ENCODE results near the gene CCDC91.
A peak's percentile ranks its signal among the peaks of the same experiment; 100 is the strongest.
"Not testable (repeated sequence)": the region's sequence is repeated elsewhere in the genome, so short reads cannot be mapped to it uniquely, and the experiment has no call there.

The CCDC91 gene

DNA sequence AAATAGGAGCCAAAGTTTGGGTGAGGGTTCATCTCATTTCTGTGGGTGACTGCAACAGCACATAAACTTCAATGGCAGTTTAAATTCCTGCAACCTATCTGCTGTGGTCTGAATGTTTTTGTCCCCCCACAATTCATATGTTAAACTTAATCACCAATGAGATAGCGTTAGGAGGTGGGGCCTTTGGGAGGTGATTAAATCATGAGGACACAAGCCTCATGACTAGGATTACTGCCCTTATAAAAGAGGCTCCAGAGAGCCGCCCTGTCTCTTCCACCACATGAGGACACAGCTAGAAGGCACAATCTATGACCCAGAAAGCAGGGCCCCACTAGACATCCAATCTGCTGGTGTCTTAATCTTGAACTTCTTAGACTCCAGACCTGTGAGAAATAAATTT is 3.8 kb upstream of the CCDC91 start:
- no peak for DNase-seq

DNA sequence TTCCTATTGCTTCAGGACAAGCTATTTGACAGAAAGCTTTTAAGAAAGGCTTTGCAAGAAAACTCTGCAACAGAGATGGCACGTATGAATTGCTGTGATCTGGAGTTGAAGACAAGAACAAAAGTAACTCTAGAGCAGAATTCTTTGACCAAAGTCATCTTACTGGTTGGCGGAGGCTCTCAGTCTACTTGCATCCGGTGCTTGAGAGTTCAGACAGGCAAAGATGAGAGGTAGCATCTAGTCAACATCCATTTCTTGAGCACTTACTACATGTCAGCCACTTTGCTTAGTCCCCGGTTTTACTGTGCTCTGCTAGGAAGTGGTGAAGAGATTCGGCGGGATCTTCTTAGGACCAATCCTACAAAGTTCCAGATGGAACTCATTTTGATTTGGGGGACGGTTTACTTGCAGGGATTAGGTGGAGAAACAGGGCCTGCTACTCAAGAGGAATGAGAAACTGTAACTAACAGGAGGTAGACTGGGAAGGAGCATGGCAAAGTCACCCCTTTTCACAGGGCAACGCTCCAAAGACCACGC is 404 bp upstream of the CCDC91 start:
- DNase-seq = no peak

DNA sequence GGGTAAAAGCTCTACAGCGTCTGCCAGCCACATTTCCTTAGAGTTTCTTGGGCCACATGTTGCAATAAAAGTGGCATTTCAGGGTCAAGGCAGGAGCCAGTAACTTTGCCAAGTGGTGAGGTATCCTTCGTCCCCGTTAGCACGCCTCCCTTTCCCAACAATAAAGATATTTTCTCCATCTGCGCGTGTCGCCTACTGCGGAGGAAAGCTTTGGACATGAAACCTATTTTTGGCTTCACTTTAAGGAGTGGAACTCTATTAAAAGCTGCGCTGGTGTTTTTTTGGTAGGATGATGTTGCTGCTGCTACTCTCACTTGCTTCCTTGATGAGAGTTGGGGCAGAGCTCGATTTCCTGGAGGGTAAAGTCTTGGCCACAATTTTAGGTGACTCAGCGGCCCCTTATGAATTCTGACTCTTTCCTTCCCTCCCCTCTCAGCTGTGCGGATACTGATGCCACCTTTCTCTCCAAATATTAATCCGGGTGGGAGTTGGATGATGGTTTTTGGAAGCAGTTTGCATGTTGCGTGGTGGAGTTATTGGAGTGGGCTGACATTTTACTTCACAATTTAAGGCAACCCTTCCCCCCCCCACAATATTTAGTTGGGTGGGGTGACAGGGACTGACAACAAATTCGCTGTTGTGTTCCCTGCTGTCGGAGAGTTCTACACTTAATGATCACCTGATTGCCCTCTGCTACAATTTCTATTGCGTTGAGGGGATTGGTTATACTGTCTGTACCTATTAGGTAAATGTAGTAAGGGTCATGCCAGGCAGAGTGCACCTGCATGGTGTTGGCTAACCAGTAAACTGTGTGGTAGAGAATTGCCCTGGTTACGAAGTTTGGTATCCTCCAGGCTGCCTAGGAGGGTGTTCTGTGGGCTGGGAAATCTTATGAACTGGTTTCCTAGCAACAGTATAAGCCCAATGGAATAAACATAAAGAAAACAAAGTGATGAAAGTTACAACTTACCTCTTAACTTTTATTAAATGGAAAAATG is 1.1 kb downstream of the CCDC91 start:
- peak; percentile 66 for DNase-seq

DNA sequence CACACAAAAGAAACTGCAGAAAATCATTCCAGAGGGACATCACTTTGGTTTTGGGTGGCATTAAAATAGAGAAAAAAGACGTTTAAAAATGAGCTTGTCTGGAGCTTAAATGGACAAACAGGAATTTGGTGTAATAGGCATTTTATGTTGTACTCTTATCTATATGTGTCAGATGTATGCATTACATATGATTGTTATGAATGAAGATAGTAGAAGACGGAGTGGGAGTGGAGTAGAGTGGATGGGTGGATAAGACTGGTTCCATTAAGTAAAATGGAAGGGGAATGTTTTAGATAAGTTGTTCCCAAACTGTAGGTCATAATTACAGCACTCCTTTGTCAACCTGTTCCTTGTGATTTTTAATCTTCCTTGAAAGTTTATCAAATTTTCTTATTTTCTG is 1.9 kb downstream of the CCDC91 start:
- no peak for DNase-seq

DNA sequence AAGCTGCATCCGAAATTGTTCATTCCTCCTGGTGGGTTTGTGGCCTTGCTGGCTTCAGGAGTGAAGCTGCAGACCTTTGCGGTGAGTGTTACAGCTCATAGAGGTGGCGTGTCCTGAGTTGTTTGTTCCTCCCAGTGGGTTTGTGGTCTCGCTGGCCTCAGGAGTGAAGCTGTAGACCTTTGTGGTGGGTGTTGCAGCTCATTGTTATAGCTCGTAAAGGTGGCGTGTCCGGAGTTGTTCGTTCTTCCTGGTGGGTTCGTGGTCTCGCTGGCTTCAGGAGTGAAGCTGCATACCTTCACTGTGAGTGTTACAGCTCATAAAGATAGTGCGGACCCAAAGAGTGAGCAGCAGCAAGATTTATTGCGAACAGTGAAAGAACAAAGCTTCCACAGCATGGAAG is 4.4 kb downstream of the CCDC91 start:
- DNase-seq = not testable (repeated sequence)

DNA sequence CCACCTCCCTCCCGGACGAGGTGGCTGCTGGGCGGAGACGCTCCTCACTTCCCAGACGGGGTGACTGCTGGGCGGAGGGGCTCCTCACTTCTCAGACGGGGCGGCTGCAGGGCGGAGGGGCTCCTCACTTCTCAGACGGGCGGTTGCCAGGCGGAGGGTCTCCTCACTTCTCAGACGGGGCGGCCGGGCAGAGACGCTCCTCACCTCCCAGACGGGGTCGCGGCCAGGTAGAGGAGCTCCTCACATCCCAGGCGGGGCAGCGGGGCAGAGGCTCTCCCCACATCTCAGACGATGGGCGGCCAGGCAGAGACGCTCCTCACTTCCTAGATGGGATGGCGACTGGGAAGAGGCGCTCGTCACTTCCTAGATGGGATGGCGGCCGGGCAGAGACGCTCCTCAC is 10.9 kb downstream of the CCDC91 start:
- DNase-seq = not testable (repeated sequence)

DNA sequence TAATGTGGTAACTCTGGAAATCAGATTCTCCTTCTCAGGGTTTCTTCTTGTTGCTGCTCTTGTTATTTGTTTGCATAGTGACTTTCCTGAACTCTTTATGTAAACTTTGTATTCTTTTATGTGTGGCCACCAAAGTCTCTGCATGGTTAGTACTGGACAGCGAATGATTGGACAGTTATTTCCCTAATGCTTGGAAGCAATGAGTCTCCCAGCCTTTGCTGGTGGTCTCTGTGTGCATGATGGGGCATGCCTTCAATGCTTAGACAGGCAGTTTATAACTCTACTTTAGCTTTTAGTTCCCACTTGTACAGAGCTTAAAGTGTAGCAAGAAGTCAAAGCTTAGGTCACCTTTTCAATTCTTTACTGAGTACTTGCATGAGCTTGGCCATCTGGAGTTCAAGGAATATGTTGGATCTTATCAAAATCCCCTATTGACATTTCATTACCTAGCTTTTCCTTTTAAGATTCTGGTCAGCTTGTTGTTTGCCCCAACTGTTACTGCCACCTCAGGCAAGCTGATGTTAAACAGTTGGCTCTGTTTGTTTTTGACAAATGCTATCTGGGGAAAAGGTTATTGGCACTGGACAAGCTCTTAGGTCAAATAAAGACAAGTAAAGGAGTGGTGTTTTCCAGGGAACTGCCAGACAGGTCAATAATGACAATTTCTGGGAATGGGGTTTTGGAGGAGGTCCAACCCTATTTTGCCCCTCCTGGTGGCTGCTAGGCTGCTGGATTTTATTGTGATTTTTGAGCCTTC is 12.3 kb downstream of the CCDC91 start:
- DNase-seq = no peak

DNA sequence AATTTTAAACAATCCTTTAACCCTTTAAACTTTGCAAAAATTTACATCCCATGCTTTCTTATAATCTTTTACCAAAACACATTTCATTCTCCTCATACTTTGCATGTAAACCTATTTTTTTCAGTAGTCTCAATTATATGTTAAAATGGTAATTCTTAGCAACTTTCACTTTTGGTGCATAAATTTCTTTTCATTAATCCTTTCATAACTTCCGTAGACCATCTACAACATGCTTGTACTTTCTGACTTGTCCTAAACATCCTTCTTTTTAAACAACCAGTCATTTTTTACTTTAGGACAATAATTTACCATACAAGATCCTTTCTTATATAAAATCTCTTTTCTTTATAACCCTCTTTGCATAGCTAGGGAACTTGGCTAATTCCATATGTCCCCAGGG is 19.5 kb downstream of the CCDC91 start:
- DNase-seq = peak; percentile 22

DNA sequence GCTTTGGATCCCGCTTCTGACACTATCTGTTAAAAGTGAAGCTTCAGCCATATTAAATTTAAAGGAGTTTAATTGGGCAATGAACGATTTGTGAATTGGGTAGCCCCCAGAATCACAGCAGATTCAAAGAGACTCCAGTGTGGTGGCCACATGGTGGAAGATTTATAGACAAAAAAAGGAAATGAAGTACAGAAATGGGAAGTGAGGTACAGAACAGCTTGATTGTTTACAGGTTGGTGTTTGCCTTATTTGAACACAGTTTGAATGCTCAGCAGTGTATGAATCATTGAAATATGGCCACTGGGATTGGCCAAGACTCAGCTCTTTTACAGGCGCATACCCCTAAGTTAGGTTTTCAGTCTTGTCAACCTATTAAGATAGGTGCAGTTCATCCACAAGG is 21.9 kb downstream of the CCDC91 start:
- DNase-seq = no peak

DNA sequence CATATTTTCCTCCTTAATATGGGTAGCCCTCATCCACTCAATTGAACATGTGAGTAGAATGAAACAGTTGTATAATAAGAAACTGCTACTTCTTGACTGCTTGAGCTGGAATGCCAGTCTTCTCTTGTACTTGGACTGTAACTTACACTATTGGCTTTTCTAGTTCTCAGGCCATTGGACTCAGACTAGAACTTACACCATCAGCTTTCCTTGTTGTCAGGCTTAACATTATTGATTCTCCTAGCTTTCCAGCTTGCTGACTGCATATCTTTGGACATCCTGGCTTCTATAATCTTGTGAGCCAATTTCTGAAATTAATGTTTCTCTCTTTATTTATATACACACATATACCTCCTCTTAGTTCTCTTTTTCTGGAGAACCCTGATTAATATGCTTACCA is 24.8 kb downstream of the CCDC91 start:
- DNase-seq = no peak

DNA sequence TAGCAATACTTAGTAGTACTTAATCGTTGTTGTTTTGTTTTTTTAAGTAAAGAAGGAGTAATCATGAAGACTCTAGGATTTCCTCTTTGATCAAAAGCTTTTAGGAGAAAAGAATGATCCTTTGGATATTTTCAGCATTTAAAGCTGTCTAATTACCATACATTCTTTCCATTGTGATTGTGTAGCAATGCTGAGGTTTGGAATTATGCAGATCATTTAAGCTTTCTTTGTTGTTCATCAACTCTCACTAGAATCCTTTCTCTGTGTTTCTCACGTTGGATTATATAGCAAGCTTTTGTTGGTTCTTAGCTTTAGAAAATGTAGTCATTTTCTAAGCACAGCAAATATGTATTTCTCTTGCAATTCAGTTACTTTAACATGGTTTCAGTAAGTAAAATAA is 25.8 kb downstream of the CCDC91 start:
- no peak for DNase-seq

DNA sequence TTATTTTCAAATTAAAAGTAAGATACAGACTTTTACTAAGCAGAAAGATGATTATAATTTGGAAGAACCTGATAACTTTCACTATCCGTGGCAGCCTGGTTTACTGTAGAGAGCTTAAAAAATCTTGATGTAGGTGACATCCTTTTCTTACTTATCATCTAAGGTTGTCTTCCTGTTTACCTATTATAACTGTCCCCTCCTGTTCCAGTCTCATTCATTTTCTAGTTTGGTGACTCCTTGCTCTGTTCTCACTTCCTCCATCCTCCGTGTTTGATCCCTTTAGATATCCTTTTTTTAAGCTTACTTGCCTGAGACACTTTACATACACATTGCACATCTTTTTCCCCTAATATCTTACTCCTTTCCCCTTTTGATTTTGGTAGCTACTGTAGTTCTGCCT is 27.5 kb downstream of the CCDC91 start:
- no peak for DNase-seq

DNA sequence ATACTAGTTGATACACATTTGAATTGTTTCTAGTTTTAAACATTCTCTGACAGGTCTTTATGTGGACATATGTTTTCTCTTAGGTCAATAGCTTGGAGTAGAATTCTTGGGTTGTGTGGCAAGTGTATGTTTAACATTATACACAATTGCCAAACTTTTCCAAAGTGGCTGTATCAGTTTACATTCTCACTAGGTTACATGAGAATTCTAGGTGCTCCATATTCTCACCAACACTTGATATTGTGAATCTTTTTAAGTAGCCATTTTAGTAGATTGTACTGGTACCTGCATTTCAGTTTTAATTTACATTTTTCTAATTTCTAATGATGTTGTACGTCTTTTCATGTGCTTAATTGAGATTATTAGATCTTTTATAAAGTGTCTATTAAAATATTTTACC is 28.6 kb downstream of the CCDC91 start:
- DNase-seq = no peak

DNA sequence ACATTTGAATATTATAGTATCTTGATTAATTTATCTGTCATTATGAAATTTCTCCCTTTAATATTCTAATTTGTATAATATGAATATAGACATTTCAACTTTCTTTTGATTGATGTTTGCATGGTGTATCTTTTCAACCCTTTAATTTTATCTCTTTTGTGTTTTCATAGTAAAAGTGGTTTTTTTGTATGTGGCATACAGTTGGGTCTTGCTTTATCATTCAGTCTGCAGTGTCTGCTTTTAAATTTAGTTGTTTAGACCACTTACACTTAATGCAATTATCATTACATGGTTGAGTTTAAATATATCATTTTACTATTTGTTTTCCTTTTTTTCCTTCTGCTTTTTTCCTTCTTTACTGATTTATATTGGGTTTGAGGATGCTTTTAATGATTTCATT is 29.6 kb downstream of the CCDC91 start:
- no peak for DNase-seq

DNA sequence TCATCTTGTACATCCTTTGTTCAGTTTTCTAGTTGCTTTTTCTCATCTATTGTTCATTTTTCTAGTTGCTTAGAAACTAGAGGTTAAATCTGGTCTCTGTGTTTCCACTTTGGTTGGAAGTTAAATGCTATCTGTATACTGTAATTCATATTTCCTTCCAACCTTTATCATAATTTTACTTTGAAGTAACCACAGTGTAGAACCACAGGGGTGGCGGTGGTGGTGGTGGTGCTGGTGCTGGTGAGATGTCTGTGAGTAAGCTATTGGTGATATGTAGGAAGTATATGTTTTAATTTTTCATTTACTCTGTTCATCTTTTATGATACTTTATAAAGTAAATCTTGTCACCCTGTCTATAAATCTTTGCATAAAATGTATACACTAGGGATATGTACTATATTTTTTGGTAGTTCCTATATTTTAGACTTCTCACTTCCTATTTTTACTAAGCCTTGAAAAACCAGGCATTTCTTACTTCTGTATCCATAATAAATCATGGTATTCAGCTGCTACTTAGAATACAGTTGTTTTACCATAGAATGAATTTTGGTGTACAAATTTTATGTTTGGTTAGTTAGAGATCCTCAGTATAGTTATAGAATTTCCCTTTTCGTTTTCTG is 31.9 kb downstream of the CCDC91 start:
- DNase-seq = no peak

DNA sequence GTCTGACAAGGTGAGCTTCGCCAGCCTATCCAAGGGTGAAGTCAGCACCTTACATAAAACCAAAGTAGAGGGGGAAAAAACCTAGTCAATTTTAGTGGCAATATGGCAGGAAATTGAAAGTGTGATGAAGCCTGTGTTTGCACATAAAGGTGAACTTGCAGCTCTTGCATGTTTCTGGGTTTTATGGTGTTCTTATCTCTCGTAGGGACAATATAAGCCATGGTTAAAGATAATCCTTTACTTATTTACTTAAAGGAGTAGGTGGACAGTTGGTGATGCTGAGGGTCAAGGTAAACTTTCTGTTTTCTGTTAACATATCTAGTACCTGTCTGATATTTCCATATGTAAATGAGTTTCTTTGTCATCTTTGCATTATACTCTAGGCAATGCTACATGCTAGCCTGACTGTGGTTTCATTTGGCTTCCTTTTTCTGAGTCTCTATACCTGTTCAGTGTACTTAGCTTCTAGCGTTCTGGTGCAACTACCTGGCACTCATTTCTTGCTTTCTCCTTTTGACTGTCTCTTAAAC is 32.8 kb downstream of the CCDC91 start:
- no peak for DNase-seq

DNA sequence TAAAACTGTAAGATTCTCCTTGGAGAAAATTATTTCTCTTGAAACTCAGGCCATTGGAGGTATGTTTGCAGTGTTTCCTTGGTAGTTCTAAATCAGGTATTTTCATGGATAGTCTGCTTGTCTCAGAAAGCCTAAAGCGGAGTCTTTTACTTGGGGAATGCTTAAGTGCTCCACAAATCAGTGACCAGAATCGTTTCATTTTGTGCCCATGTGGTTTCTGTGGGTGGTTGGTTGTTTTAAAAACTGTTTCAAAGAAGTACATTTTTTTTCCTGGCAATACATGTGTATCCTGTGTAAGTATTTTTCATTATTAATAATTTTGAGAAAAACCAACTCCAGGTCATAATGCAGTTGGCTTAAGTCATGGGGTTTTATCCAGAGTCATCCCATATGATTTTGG is 33.6 kb downstream of the CCDC91 start:
- DNase-seq = no peak

DNA sequence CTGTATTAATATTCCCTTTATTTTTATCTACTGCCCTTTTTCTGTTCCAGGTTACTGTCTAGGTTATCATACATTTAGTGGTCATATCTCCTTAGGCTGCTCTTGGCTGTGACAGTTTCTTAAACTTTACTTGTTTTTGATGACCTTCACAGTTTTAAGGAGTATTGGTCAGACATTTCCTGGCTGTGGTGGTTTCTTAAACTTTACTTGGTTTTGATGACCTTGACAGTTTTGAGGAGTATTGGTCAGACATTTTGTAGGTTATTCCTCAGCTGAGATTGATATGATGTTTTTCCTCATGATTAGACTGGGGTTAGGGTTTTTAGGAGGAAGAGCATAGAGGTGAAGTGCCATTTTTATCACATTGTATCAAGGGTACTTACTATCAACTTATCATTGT is 36.4 kb downstream of the CCDC91 start:
- no peak for DNase-seq

DNA sequence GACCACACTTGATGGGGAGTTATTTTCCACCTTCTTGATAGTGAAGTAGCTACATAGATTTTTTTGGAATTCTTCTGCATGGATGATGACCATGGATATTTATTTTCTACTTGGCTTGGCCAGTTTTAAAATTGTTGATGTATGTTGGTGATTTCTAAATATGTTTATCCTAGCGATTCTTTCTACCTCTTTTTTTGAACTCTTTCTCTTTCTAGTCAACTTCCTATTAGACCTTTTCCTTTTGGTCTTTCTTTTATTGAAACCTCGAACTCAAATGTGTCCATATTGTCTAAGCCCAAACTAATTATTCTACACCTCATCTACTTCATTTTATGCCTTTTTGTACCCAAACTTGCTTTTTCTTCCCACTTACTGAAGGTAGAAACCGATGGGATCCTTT is 37.0 kb downstream of the CCDC91 start:
- DNase-seq = no peak

DNA sequence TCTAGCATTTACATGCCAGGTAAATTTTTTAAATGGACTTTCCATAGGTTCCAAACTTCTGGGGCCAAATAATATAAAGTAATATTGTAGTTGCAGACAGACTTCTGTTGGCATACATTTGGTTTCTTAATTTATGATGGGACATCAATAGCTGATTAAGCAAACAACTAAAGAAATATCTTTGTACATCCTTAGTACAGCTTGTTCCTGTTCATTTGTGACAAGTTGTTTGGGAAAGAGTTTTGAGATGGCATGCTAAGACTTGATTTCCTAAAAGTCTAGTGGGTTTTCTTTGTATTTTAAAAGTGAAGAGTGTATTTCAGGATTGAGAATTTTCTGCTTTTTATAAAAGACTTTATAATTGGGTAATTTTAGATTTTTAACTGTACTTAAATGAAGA is 41.0 kb downstream of the CCDC91 start:
- DNase-seq = no peak

DNA sequence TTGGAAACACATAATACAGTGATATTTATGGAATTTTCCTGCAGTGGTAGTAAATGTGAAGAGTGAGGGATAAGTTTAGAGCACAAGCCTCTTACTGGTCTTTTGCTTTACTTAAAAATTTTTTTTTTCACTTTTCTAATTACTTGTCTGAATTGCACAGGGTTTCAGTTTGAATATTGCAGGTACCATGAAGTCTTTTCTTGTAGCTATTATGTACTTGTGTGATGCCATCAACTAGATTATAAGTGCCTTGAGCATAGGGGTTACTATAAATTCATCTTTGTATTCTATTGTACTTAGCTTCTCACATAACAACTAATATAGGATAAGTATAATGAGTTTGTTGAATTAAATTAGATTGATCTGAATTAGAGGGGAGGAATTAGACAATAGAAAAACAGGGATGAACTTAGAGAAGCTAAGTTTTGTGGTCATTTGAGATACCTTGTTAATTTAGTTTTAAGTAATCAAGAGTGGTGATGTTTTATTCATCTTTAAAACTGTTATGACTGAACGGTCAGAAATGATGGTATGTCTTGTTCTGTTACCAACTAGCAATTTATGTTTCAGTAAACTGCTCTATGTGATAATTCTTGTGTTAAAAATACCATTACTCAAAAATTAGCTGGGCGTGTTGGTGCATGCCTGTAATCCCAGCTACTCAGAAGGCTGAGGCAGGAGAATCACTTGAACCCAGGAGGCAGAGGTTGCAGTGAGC is 42.1 kb downstream of the CCDC91 start:
- DNase-seq = no peak

DNA sequence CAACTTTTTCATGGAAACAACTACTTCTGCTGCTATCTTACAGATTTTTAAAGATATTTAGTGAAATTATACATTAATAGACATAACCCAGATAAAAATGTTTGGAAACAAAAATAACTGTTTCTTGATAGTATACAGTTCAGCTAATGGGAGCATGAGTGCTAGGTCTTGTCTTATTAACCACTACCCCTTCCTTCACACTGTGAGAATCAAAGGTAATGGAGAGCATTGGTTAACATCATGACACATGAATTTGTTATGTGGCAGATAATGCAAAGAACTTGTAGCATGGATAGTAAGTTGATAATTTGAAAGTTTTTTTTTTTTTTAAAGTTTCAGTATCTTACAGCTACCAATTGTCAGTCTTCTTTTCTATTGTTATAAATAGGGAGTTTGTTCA is 44.2 kb downstream of the CCDC91 start:
- no peak for DNase-seq

DNA sequence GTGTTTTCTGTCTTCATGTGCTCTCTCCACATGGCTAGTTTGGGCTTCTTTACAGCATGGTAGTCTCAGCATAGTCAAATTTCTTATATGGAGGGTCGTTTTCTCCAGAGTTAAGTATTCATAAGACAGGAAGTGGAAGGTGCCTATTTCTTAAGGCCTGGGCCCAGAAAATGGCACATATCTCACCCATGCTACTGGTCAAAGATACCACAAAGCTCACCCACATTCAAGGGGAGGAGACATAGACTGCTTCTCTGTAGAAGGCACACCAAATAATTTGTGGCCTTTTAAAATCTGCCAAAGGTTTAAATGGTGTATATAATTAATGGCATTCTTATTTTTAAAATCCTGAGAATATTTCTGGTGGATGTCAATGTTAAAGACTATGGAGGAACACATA is 44.8 kb downstream of the CCDC91 start:
- DNase-seq = no peak
